Lower lobe of right lung (tissue), 2 donors: ENCODE data around the gene STIMATE. TPM values are rescaled to one million over a fixed set of nuclear protein-coding genes. Genes with fewer than 3 reads are reported as not detected.

Experiments used
- ATAC-seq, 2 donors: fragments of 200-7000 bp; cut with Tn5 transposase; one replicate each; pipeline ENCODE4 v1.9.1; 2020 to 2022; ENCODE audit warnings: mild to moderate bottlenecking in 2 of 2, moderate library complexity in 2 of 2
- DNase-seq: peaks from one replicate; pipeline ENCODE4 v3.0.0-alpha.2; 2020
- H3K27ac ChIP-seq: fragments of 200-600 bp; one replicate; pipeline ENCODE4 v1.8.0; 2022
- H3K27me3 ChIP-seq: fragments of 200-600 bp; one replicate; pipeline ENCODE4 v1.8.0; 2022; ENCODE audit warnings: low read depth
- H3K36me3 ChIP-seq: fragments of 200-600 bp; one replicate; pipeline ENCODE4 v1.8.0; 2022; ENCODE audit warnings: mild to moderate bottlenecking
- H3K4me1 ChIP-seq: fragments of 200-600 bp; one replicate; pipeline ENCODE4 v1.8.0; 2022
- H3K4me3 ChIP-seq: fragments of 200-600 bp; one replicate; pipeline ENCODE4 v1.8.0; 2022; ENCODE audit warnings: mild to moderate bottlenecking
- H3K9me3 ChIP-seq: fragments of 200-600 bp; one replicate; pipeline ENCODE4 v1.8.0; 2022
- CTCF ChIP-seq: fragments of 200-600 bp; IDR thresholded peaks from one replicate; pipeline ENCODE4 v1.8.0; 2022; ENCODE audit warnings: antibody characterized with exemption, mild to moderate bottlenecking
- intact Hi-C: fragments of 100-400 bp; cut with DNase I; formaldehyde crosslinking; loops from one replicate; pipeline ENCODE4 v1.11.0; 2022
- total RNA-seq: library from RNA; stranded (reverse); fragmentation: NEBNext Ultra II Directional; extraction: Animal tissue kit (Norgen Biotek cat#: 25700); gene quantifications from one replicate; pipeline ENCODE4 v1.2.1, GENCODE V29; 2021
- donor health status: DM: no; HTN: yes; CAD: no; lungs with severe emphysema.

STIMATE gene
- total RNA-seq, 1 donor from 2014 or later, result 42.4 TPM

GRCh38 chr3:52795298-52795900 is 101.9 kb downstream of the STIMATE start:
- H3K9me3 ChIP-seq, result no peaks in the 10 kb centered on the region
- H3K36me3 ChIP-seq, result no peaks in the 10 kb centered on the region
- intact Hi-C loops, result no loop called here
- H3K4me1 ChIP-seq, result no peaks in the 10 kb centered on the region
- H3K4me3 ChIP-seq, result no peak overlapping the region
- no peak for DNase-seq
- no peak overlapping the region for H3K27ac ChIP-seq
- no peaks in the 10 kb centered on the region for H3K27me3 ChIP-seq
- no peak for TF ChIP-seq CTCF
- ATAC-seq, result no peak

GRCh38 chr3:52794612-52795099 is 102.7 kb downstream of the STIMATE start, which contains the start of gene ITIH3:
ITIH3 (plus strand) TSS chr3:52794796; CDS start chr3:52794804, 8 bp downstream.
- TF ChIP-seq CTCF, result no peak
- ATAC-seq (no peak), DNase-seq (no peak)
- no peaks in the 10 kb centered on the region for H3K36me3 ChIP-seq
- H3K27me3 ChIP-seq, result no peaks in the 10 kb centered on the region
- H3K9me3 ChIP-seq, result no peaks in the 10 kb centered on the region
- no peaks in the 10 kb centered on the region for H3K4me1 ChIP-seq
- H3K4me3 ChIP-seq, result no peak within 1 kb of the TSS
- intact Hi-C loops, result no loop called here
- no peak within 1 kb of the TSS for H3K27ac ChIP-seq

- Histone ChIP-seq H3K4me1 (no peaks in the 10 kb centered on the region), H3K4me3 (no peak overlapping the region), H3K27me3 (no peaks in the 10 kb centered on the region), H3K36me3 (no peaks in the 10 kb centered on the region), H3K27ac (no peak overlapping the region), H3K9me3 (no peaks in the 10 kb centered on the region)
- TF ChIP-seq CTCF, result no peak
- intact Hi-C loops, result no loop called here
- no peak for ATAC-seq
- DNase-seq, result no peak
Measured at GRCh38 chr3:52793702-52794611, 103.4 kb downstream of the STIMATE start.

GRCh38 chr3:52792961-52793695 is 104.2 kb downstream of the STIMATE start:
- Histone ChIP-seq H3K4me3 (no peak overlapping the region), H3K27ac (no peak overlapping the region), H3K36me3 (no peaks in the 10 kb centered on the region), H3K9me3 (no peaks in the 10 kb centered on the region), H3K4me1 (no peaks in the 10 kb centered on the region), H3K27me3 (no peaks in the 10 kb centered on the region)
- intact Hi-C loops, result no loop called here
- DNase-seq, result no peak
- TF ChIP-seq CTCF, result no peak
- ATAC-seq, result no peak

- intact Hi-C loops, result no loop called here
- Histone ChIP-seq H3K36me3 (no peaks in the 10 kb centered on the region), H3K9me3 (no peaks in the 10 kb centered on the region), H3K4me3 (no peak overlapping the region), H3K27me3 (no peaks in the 10 kb centered on the region), H3K4me1 (no peaks in the 10 kb centered on the region), H3K27ac (no peak overlapping the region)
- ATAC-seq (no peak), DNase-seq (no peak)
- no peak for TF ChIP-seq CTCF
Measured at GRCh38 chr3:52792413-52792812, 104.9 kb downstream of the STIMATE start.
